Activated CD8-positive, alpha-beta T cell treated with anti-CD3 and anti-CD28 coated beads, Interleukin-2, amount 10 ng/mL, durations not matched to agents 7 days and 5 days (primary cell): ENCODE data around the gene AGTRAP. TPM values are rescaled to one million over a fixed set of nuclear protein-coding genes. Genes with fewer than 3 reads are reported as not detected.
A peak's percentile ranks its signal among the peaks of the same experiment; 100 is the strongest.

Experiments used
- ATAC-seq: fragments of 150-1000 bp; cut with Tn5 transposase; one replicate; pipeline ENCODE4 v1.10.0; 2021; ENCODE audit warnings: moderate library complexity
- CTCF ChIA-PET: fragments of 350-600 bp; sonication (Branson Sonifier 250); formaldehyde crosslinking; loops from one replicate; lab custom pipeline; 2021; ENCODE audit warnings: antibody characterized with exemption; lab: Charles Lee
- POLR2A ChIA-PET: fragments of 350-600 bp; sonication (Branson Sonifier 250); formaldehyde crosslinking; loops from one replicate; lab custom pipeline; 2021; ENCODE audit warnings: antibody characterized with exemption; lab: Charles Lee
- DNase-seq: peaks from one replicate; pipeline ENCODE4 v3.0.0-alpha.2; 2020
- H3K27ac Mint-ChIP-seq: one replicate; pipeline ENCODE4 v1.8.0; 2021; ENCODE audit warnings: mild to moderate bottlenecking, mixed read lengths
- H3K27me3 Mint-ChIP-seq: one replicate; pipeline ENCODE4 v1.8.0; 2021; ENCODE audit warnings: low read depth, mixed read lengths
- H3K36me3 Mint-ChIP-seq: one replicate; pipeline ENCODE4 v1.8.0; 2021; ENCODE audit warnings: low read depth, mixed read lengths
- H3K4me1 Mint-ChIP-seq: one replicate; pipeline ENCODE4 v1.8.0; 2021; ENCODE audit warnings: low read depth, mixed read lengths
- H3K4me3 Mint-ChIP-seq: one replicate; pipeline ENCODE4 v1.8.0; 2021; ENCODE audit warnings: mild to moderate bottlenecking, mixed read lengths
- H3K9me3 Mint-ChIP-seq: one replicate; pipeline ENCODE4 v1.8.0; 2022; ENCODE audit warnings: mixed read lengths; ENCODE audit not compliant: insufficient read depth
- total RNA-seq, 2 experiments: library from RNA; stranded (reverse); gene quantifications; one replicate each; pipeline ENCODE4 v1.2.3, GENCODE V29; 2021

The AGTRAP gene
- total RNA-seq, 2 experiments from 2014 or later: 82.5 to 84.2 TPM

GRCh38 chr1:11787804-11788436 is 52.0 kb downstream of the AGTRAP start:
- Mint-ChIP-seq H3K36me3 (peaks cover 12% of the 10 kb centered on the region), H3K27me3 (no peaks in the 10 kb centered on the region), H3K9me3 (no peaks in the 10 kb centered on the region), H3K4me1 (peaks cover 8% of the 10 kb centered on the region), H3K27ac (no peak overlapping the region), H3K4me3 (no peak overlapping the region)
- no peak for DNase-seq
- ATAC-seq: no peak
- ChIA-PET POLR2A (interaction anchor here (0.8 to 1.0 kb wide), 2 partner anchors 17 to 120 kb away, joined by 3 read pairs; no protein-coding TSS in a partner anchor), CTCF (interaction anchor here (1.2 kb wide), 1 partner anchor 751 kb away, joined by 3 read pairs; no protein-coding TSS in a partner anchor)

- DNase-seq (no peak), ATAC-seq (no peak)
- Mint-ChIP-seq H3K27me3 (no peaks in the 10 kb centered on the region), H3K36me3 (peaks cover 12% of the 10 kb centered on the region), H3K4me3 (no peak overlapping the region), H3K27ac (no peak overlapping the region), H3K4me1 (peaks cover 8% of the 10 kb centered on the region), H3K9me3 (no peaks in the 10 kb centered on the region)
- ChIA-PET CTCF (interaction anchor here (1.0 kb wide), 1 partner anchor 70 kb away, joined by 3 read pairs; no protein-coding TSS in a partner anchor), POLR2A (interaction anchor here (0.8 to 1.8 kb wide), 2 partner anchors 119 to 120 kb away, joined by 3 to 6 read pairs; no protein-coding TSS in a partner anchor)
Observed at GRCh38 chr1:11788549-11789053, 52.7 kb downstream of the AGTRAP start.

- H3K9me3 Mint-ChIP-seq: no peaks in the 10 kb centered on the region
- DNase-seq (no peak), ATAC-seq (no peak)
- H3K4me3 Mint-ChIP-seq: no peak overlapping the region
- no peaks in the 10 kb centered on the region for H3K27me3 Mint-ChIP-seq
- CTCF ChIA-PET: interaction anchor here (1.0 kb wide), 1 partner anchor 70 kb away, joined by 3 read pairs; no protein-coding TSS in a partner anchor
- peak overlapping the region; percentile 20 for H3K27ac Mint-ChIP-seq
- POLR2A ChIA-PET: interaction anchor here (1.8 kb wide), 1 partner anchor 119 kb away, joined by 6 read pairs; no protein-coding TSS in a partner anchor
- H3K36me3 Mint-ChIP-seq: peaks cover 14% of the 10 kb centered on the region
- peaks cover 8% of the 10 kb centered on the region for H3K4me1 Mint-ChIP-seq
Observed at GRCh38 chr1:11789126-11790067, 53.5 kb downstream of the AGTRAP start.

- no peak overlapping the region for H3K4me3 Mint-ChIP-seq
- H3K36me3 Mint-ChIP-seq: peaks cover 21% of the 10 kb centered on the region
- ATAC-seq (no peak), DNase-seq (no peak)
- H3K27me3 Mint-ChIP-seq: no peaks in the 10 kb centered on the region
- ChIA-PET CTCF (no interaction called here), POLR2A (interaction anchor here (1.8 kb wide), 1 partner anchor 118 kb away, joined by 6 read pairs; no protein-coding TSS in a partner anchor)
- H3K27ac Mint-ChIP-seq: no peak overlapping the region
- H3K4me1 Mint-ChIP-seq: peaks cover 2% of the 10 kb centered on the region
- no peaks in the 10 kb centered on the region for H3K9me3 Mint-ChIP-seq
Observed at GRCh38 chr1:11790101-11790879, 54.4 kb downstream of the AGTRAP start.

GRCh38 chr1:11790880-11791715 is 55.2 kb downstream of the AGTRAP start:
- ATAC-seq (no peak), DNase-seq (no peak)
- Mint-ChIP-seq H3K9me3 (no peaks in the 10 kb centered on the region), H3K4me1 (no peaks in the 10 kb centered on the region), H3K27ac (no peak overlapping the region), H3K27me3 (no peaks in the 10 kb centered on the region), H3K36me3 (peaks cover 29% of the 10 kb centered on the region), H3K4me3 (no peak overlapping the region)
- CTCF ChIA-PET: no interaction called here
- POLR2A ChIA-PET: no interaction called here

GRCh38 chr1:11792106-11792505 is 56.2 kb downstream of the AGTRAP start:
- Mint-ChIP-seq H3K27ac (no peak overlapping the region), H3K4me1 (no peaks in the 10 kb centered on the region), H3K36me3 (peaks cover 30% of the 10 kb centered on the region), H3K4me3 (no peak overlapping the region), H3K27me3 (no peaks in the 10 kb centered on the region), H3K9me3 (no peaks in the 10 kb centered on the region)
- ChIA-PET POLR2A (no interaction called here), CTCF (no interaction called here)
- ATAC-seq: no peak
- no peak for DNase-seq

GRCh38 chr1:11793819-11794218 is 57.9 kb downstream of the AGTRAP start:
- Mint-ChIP-seq H3K36me3 (peaks cover 30% of the 10 kb centered on the region), H3K4me1 (no peaks in the 10 kb centered on the region), H3K27me3 (no peaks in the 10 kb centered on the region), H3K9me3 (no peaks in the 10 kb centered on the region), H3K4me3 (no peak overlapping the region), H3K27ac (no peak overlapping the region)
- CTCF ChIA-PET: no interaction called here
- DNase-seq: no peak
- POLR2A ChIA-PET: interaction anchor here (1.8 kb wide), 1 partner anchor 114 kb away, joined by 5 read pairs; no protein-coding TSS in a partner anchor
- ATAC-seq: no peak

GRCh38 chr1:11794446-11795237 is 58.7 kb downstream of the AGTRAP start:
- H3K4me3 Mint-ChIP-seq: no peak overlapping the region
- ChIA-PET CTCF (no interaction called here), POLR2A (interaction anchor here (1.1 to 1.8 kb wide), 2 partner anchors 113 kb away, joined by 3 to 5 read pairs; no protein-coding TSS in a partner anchor)
- DNase-seq: no peak
- no peak for ATAC-seq
- H3K27me3 Mint-ChIP-seq: no peaks in the 10 kb centered on the region
- no peaks in the 10 kb centered on the region for H3K4me1 Mint-ChIP-seq
- H3K9me3 Mint-ChIP-seq: no peaks in the 10 kb centered on the region
- no peak overlapping the region for H3K27ac Mint-ChIP-seq
- peaks cover 31% of the 10 kb centered on the region for H3K36me3 Mint-ChIP-seq

- CTCF ChIA-PET: no interaction called here
Observed at GRCh38 chr1:11795238-11795890, 59.4 kb downstream of the AGTRAP start.

More at GRCh38 chr1:11795238-11795890, 59.4 kb downstream of the AGTRAP start:
- ATAC-seq: no peak
- H3K36me3 Mint-ChIP-seq: peaks cover 35% of the 10 kb centered on the region
- no peaks in the 10 kb centered on the region for H3K9me3 Mint-ChIP-seq
- no peaks in the 10 kb centered on the region for H3K4me1 Mint-ChIP-seq
- no peak overlapping the region for H3K27ac Mint-ChIP-seq
- POLR2A ChIA-PET: interaction anchor here (1.1 kb wide), 1 partner anchor 112 kb away, joined by 3 read pairs; no protein-coding TSS in a partner anchor
- H3K4me3 Mint-ChIP-seq: no peak overlapping the region
- DNase-seq: no peak
- H3K27me3 Mint-ChIP-seq: no peaks in the 10 kb centered on the region
